ENCODE results near the gene ITIH6. TPM values are rescaled to one million over a fixed set of nuclear protein-coding genes. Genes with fewer than 3 reads are reported as not detected.

ITIH6 gene, protein sequence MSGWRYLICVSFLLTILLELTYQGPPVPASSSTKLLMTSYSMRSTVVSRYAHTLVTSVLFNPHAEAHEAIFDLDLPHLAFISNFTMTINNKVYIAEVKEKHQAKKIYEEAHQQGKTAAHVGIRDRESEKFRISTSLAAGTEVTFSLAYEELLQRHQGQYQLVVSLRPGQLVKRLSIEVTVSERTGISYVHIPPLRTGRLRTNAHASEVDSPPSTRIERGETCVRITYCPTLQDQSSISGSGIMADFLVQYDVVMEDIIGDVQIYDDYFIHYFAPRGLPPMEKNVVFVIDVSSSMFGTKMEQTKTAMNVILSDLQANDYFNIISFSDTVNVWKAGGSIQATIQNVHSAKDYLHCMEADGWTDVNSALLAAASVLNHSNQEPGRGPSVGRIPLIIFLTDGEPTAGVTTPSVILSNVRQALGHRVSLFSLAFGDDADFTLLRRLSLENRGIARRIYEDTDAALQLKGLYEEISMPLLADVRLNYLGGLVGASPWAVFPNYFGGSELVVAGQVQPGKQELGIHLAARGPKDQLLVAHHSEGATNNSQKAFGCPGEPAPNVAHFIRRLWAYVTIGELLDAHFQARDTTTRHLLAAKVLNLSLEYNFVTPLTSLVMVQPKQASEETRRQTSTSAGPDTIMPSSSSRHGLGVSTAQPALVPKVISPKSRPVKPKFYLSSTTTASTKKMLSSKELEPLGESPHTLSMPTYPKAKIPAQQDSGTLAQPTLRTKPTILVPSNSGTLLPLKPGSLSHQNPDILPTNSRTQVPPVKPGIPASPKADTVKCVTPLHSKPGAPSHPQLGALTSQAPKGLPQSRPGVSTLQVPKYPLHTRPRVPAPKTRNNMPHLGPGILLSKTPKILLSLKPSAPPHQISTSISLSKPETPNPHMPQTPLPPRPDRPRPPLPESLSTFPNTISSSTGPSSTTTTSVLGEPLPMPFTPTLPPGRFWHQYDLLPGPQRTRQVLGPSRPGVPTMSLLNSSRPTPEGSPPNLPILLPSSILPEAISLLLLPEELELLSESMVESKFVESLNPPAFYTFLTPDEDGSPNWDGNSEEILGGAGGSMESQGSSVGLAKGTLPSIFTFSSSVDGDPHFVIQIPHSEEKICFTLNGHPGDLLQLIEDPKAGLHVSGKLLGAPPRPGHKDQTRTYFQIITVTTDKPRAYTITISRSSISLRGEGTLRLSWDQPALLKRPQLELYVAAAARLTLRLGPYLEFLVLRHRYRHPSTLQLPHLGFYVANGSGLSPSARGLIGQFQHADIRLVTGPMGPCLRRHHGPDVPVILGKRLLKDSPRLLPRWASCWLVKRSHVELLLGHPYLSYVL
- total RNA-seq, result not detected

DNA sequence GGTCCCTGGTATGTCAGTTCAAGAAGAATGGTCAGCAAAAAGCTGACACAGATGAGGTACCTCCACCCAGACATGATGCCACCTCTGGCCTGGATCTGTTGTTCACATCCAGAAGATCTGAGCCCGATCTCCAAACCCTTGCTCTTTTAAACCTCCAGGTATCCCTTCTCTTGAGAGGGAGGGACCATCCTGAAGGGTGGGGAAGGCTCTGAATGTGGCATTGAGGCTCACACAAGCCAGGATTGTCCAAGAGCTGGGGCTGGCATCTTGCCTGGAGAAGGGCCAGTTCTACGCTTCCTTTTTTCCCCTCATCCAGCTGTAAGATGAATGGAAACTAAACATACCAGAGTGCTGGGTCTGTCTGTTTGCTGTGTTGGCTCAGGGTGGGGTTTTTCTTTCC, at the start of gene ITIH6:
Gene ITIH6, minus strand, starts transcription at position 119 of the 400 bp plus-strand sequence. Its CDS starts 45 bp downstream, at position 74.
- TF ChIP-seq, protein P1, sequence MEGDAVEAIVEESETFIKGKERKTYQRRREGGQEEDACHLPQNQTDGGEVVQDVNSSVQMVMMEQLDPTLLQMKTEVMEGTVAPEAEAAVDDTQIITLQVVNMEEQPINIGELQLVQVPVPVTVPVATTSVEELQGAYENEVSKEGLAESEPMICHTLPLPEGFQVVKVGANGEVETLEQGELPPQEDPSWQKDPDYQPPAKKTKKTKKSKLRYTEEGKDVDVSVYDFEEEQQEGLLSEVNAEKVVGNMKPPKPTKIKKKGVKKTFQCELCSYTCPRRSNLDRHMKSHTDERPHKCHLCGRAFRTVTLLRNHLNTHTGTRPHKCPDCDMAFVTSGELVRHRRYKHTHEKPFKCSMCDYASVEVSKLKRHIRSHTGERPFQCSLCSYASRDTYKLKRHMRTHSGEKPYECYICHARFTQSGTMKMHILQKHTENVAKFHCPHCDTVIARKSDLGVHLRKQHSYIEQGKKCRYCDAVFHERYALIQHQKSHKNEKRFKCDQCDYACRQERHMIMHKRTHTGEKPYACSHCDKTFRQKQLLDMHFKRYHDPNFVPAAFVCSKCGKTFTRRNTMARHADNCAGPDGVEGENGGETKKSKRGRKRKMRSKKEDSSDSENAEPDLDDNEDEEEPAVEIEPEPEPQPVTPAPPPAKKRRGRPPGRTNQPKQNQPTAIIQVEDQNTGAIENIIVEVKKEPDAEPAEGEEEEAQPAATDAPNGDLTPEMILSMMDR (IDR thresholded peaks at IDR 0.05; ENCODE audit: low read depth), result no peak

DNA sequence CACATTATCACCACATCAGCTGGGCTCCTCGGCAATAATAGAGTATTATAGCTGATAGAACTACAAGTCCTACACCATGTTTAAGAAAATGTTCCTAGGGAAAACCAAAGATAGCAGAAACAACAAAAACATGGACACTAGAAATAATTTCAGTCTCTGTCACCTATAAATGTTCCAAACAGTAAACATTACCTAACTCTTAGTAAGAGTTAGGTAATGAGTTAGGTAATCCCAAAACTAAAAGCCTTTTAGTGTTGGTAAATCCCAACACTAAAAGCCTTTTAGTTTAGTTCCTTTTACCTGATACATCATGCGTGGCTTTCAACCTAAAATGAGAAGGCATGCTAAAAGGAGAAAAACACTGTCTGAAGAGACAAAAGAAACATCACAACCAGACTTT, 45.0 kb upstream of the ITIH6 start:
- TF ChIP-seq, protein P1 (IDR thresholded peaks at IDR 0.05; ENCODE audit: low read depth), result no peak

DNA sequence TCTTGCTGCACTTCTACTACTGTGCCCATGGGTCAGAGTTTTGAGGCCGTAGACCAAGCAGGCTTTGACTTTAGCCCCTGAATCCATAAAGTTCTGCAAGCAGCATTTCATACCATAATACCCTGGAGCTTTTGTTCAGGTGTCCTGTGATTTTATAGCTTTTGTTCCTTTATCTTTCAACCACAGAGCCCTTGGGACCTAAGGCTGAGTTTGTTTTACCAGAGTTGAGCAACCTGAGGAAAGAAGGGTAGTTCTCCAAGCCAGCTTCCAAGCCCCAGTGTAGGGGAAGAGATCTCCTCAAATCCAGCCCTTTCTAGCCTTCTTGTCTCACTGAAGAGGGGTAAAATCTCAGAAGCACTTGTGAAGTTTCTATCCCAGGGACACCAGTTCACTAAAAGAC, 44.6 kb upstream of the ITIH6 start:
- TF ChIP-seq, protein P1 (IDR thresholded peaks at IDR 0.05; ENCODE audit: low read depth), result no peak

DNA sequence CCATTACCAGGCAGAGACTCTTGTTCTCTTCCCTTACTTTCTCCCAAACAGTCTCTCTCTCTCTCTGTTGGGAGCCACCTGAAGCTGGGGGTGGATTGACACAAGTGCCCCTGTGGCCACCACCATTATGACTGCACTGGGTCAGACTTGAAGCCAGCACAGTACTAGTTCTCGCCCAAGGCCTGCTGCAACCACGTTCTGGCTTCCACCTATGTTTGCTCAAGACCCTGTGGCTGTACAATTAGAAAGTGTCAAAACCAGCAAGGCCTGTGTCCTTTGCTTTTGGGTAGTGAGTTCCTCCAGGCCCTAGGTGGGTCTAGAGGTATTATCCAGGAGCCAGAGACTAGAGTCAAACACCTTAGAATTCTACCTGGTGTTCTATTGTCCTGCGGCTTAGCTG, 40.5 kb upstream of the ITIH6 start:
- TF ChIP-seq, protein P1 (IDR thresholded peaks at IDR 0.05; ENCODE audit: low read depth), result no peak

DNA sequence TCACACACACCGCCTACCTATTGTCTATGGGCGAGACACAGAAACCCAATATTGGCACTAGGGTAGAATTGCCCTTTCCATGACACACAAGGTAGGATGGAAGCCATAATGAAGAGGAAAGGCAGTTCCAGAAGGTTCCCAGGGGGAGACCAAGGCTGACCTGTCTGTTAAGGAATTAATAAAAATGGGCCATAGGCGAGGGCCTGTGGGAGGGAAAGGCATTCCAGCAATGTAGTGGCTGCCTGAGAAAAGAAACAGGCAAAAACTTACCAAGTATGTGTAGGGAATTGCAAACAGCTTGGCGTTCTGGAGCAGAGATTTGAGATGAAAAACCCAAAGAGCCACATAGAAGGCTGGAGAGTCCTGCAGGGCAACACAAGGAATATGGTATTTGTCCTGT, 28.5 kb upstream of the ITIH6 start:
- TF ChIP-seq, protein P1 (IDR thresholded peaks at IDR 0.05; ENCODE audit: low read depth), result no peak

DNA sequence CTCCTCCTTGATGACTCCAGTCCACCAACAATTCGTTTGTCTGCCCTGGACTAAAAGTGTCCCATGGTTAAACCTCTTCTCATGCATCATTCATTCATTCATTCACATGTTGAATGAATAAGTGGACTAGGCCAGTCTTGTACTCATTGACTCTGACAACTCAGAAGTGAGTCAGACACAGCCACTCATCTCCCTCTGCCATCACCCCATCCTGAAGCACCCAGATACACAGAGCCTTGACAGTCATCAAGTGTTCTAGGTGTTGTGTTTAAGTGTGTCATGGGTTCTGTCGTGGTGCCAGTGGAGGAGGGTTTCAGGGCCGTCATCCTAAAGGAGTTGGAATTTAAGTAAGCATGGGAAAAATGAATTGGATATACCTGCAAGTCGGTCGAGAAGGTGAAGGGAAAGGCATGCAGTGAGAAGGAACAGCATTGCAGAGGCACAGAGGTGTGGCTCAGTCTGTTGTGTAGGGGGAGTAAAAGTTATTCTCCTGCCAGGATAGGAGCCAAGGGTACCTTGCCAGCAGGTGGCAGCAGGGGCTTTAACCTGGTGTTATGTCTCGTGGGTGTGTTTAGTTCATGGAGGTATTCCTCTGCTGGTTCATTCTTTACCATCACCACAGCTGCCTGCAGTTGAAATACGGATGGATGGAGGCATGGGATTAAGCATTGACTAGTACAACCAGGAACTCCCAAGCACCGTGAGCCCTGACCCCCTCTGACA, 27.8 kb upstream of the ITIH6 start:
- TF ChIP-seq, protein P1 (IDR thresholded peaks at IDR 0.05; ENCODE audit: low read depth), result no peak
